ENCODE data around the gene SERINC3. TPM values are rescaled to one million over a fixed set of nuclear protein-coding genes. Genes with fewer than 3 reads are reported as not detected.

The SERINC3 gene
- 88.7 and 256 TPM in 2 replicates for total RNA-seq (ENCODE audit: low replicate concordance)

DNA sequence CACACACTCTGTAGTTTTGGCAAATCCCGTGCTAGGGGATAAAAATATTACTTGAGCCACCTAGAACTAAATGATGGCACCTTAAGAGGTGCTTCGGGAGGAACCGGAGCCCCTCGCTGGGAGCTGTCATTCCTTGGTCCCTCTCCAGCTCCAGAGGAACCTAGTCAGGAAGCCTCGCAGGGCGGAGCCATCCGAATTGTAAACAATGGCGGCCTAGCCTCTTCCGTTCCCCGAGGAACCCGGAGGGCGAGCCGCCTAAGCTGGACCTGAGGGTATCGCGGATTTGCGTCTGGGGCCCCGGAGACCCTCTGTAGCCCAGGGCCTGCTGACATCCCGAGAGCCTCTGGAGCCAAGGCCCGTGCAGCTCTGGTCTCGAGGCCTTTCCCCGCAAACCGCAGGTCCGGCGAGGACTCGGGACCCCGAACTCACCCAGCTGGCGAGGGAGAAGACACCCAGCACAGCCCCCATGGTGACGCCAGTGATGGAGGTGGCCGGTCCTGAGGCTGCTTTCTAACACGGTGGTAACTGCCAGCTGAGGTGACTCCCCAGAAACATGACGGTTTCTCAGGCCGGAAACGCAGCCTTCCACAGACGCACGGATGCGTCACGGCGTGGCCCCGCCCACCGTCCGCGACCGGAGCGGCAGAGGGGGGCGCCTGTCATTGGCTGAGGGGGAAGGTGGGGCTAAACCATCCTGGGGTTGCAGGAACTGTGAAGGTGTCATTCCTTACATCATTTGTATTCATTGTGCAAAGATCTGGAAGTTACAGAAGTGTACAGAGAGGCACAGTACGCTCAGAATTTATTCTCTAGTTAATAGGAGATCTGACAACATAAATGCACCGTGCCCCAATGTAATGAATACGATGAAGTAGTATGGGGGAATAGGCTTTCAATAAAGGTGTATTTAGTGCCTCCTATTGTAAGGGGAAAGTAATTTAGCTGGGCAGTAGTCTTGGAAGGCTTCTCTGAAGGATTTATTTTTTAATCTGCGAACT, at the start of gene SERINC3:
TSS of gene SERINC3 (minus strand) at position 587 of the 998 bp plus-strand sequence. CDS start at position 468, 119 bp downstream.

GRCh38 chr20:44475694-44476560, 45.9 kb downstream of the SERINC3 start, which contains the start of gene TTPAL:
Gene TTPAL (plus strand): TSS chr20:44475874. CDS start chr20:44480000, 4,126 bp downstream.

Other genes starting within 250 kb of the SERINC3 start
- gene FITM2, start 210.9 kb downstream of the SERINC3 start, total RNA-seq (ENCODE audit: low replicate concordance) = 4.8 and 5.0 TPM in 2 replicates
- not detected in 2 replicates for gene R3HDML, start 185.0 kb downstream of the SERINC3 start, total RNA-seq (ENCODE audit: low replicate concordance)
- gene HNF4A, start 166.4 kb downstream of the SERINC3 start, total RNA-seq (ENCODE audit: low replicate concordance) = not detected in 2 replicates
- gene TTPAL, start 46.2 kb downstream of the SERINC3 start, total RNA-seq (ENCODE audit: low replicate concordance) = 3.4 and 9.2 TPM in 2 replicates
- 110 and 120 TPM in 2 replicates for gene PKIG, start 60.5 kb upstream of the SERINC3 start, total RNA-seq (ENCODE audit: low replicate concordance)
- 10.2 and 31.5 TPM in 2 replicates for gene ADA, start 129.6 kb upstream of the SERINC3 start, total RNA-seq (ENCODE audit: low replicate concordance)
- 1.5 and 533 TPM in 2 replicates for gene CCN5, start 193.3 kb upstream of the SERINC3 start, total RNA-seq (ENCODE audit: low replicate concordance)
- gene KCNK15, start 223.8 kb upstream of the SERINC3 start, total RNA-seq (ENCODE audit: low replicate concordance) = 1.1 and 14.9 TPM in 2 replicates

All from smooth muscle cell of the coronary artery (primary cell).